ENCODE data around the gene ZNF385A.
A peak's percentile ranks its signal among the peaks of the same experiment; 100 is the strongest.

Gene ZNF385A

GRCh38 chr12:54415221-54415929 lies 30.8 kb upstream of the ZNF385A start:
- DNase-seq (ENCODE audit: low read depth), result no peak

- peak; percentile 47 for DNase-seq (ENCODE audit: low read depth)
These were observed 29.0 kb upstream of the ZNF385A start for GRCh38 chr12:54413284-54414190.

GRCh38 chr12:54412786-54413185 lies 28.3 kb upstream of the ZNF385A start:
- DNase-seq (ENCODE audit: low read depth), result no peak

- no peak for DNase-seq (ENCODE audit: low read depth)
These were observed 27.8 kb upstream of the ZNF385A start for GRCh38 chr12:54412348-54412747.

GRCh38 chr12:54411391-54412241 lies 27.1 kb upstream of the ZNF385A start:
- no peak for DNase-seq (ENCODE audit: low read depth)

GRCh38 chr12:54409267-54409666 lies 24.7 kb upstream of the ZNF385A start:
- no peak for DNase-seq (ENCODE audit: low read depth)

DNA sequence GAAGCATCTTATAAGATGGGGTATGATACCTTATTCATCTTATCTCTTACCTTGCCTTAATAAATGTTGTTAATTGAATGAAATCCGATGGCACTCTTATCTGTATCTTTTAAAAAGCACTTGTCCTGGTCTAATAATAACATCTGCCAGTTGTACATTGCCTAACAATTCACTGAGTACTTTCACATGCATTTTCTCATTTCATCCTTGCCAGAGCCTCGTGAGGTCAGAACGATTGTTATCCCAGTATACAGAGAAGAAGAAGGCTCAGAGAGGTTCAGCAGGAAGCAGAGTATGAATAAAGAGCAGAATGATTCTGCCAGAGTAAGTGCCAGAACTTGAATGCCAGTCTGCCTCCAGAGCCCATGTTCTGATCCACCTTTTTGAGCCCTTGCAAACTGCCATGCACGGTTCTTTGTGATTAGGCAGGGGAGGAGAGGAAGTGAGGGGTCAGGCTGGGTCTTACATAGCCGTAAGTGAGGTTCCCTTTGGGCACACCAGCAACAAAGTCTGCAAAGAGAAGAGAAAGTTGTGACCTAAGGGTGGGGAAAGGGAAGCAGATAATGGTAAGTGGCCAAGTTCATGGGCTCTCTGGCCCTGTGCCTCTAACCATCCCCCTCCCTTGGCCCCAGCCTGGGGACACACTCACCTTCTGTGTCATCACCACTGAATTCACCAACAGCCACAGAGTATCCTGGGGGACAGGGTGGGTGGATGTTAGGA lies 22.8 kb upstream of the ZNF385A start:
- DNase-seq (ENCODE audit: low read depth), result no peak

- no peak for DNase-seq (ENCODE audit: low read depth)
These were observed 21.0 kb upstream of the ZNF385A start for GRCh38 chr12:54405573-54405972.

- DNase-seq (ENCODE audit: low read depth), result no peak
These were observed 20.6 kb upstream of the ZNF385A start for GRCh38 chr12:54405106-54405505.

GRCh38 chr12:54404061-54405004 lies 19.8 kb upstream of the ZNF385A start:
- DNase-seq (ENCODE audit: low read depth), result no peak

DNA sequence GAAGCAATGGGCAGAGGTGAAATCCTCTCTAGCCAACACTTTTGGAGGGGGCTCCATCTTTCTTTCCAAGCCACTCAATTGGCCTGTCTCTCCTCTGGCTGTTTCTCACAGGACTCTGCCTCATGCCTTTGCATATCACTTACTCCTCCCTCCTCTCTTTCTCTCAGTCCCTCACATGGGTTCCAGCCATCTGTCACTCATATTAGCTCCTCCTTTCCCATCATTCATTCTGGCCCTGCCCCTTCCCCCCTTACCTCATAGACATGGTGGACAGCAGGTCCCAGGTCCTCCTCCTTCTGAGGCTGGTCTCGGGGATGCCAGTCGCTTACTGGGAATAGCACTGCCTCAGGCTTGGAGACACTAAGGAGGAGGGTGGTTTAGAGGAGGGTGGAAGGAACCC lies 16.6 kb upstream of the ZNF385A start:
- no peak for DNase-seq (ENCODE audit: low read depth)

GRCh38 chr12:54398995-54399793 lies 14.7 kb upstream of the ZNF385A start:
- DNase-seq (ENCODE audit: low read depth), result no peak

DNA sequence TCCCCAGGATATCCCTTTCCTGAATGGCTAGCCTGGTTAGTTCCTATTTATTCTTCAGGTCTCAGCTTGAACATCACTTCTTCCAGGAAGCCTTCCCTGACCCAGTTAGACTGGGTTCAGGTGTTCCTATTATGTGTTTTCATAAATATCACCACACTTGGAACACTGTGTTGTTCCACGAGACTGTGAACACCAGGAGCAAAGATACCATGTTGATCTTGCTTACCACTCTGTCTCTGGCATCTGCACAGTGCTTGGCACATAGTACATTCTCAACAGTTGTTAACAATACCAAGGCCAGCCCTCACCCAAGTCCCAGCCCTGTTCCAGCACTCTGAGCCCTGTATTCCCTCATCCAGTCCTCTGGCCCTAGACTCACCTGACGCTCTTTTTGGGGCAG lies 13.7 kb upstream of the ZNF385A start:
- DNase-seq (ENCODE audit: low read depth), result no peak

DNA sequence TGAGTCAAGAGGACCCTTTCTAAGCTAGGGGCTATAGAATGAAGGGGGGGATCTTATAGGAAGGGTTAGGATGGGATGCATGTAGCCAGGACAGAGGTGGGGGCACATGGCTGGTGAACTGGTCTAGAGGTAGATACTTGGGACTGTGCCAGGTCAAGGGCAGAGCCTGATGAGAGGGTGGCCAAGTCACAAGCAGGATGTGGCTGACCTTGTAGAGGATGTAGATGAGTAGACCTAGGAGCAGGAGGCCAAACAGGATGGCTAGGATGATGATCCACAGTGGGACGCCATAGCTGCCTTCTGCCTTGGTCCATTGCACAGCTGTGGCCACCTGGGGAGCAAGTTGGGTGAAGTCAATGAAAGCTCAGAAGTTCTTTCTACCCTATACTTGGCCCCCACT lies 12.6 kb upstream of the ZNF385A start:
- DNase-seq (ENCODE audit: low read depth), result no peak

DNA sequence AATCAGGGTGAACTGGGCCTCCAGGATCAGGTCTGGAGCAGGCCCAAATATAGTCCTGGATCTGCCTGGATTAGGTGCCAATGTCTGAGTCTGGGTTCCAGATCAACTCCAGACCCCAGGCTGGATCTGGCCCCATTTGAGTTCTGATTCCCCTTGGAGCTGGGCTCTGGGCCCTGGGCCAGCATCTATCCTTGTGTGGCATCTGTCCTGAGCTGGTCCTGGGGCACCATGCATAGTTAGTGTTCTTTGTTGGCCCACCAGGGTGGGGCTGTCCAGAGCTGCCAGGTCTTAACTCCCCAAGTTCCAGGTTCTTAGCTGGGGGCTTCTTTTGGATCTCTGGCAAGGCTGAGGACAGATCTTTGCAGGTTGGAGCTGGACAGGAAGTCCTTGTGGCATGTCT lies 11.0 kb upstream of the ZNF385A start:
- no peak for DNase-seq (ENCODE audit: low read depth)

DNA sequence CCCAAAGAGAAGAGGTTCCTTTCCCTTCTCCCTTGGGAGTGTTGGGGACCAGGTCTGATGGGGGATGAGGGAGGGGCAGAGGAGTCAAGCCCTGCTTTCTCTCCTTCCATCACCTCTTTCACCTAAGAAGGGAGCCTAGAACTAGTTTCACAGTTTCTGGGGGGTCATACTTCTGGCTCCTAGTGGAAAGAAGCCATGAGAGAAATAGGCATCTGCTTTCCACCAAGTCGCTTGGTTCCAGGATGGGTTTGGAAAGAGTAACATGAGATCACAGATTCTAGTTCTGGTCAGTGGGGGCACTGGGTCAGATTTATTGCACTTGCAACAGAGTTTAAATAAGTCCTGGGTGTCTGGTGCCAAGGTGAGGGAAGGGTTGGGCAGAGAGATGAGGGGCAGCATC lies 10.5 kb upstream of the ZNF385A start:
- no peak for DNase-seq (ENCODE audit: low read depth)

- no peak for DNase-seq (ENCODE audit: low read depth)
These were observed 9.8 kb upstream of the ZNF385A start for GRCh38 chr12:54394281-54394719.

GRCh38 chr12:54393743-54394142 lies 9.2 kb upstream of the ZNF385A start:
- DNase-seq (ENCODE audit: low read depth), result no peak

- DNase-seq (ENCODE audit: low read depth), result no peak
These were observed 8.7 kb upstream of the ZNF385A start for GRCh38 chr12:54393207-54393609.

Measured in CMK (cell line).